Measurements from ENCODE around the gene RNF125. TPM values are rescaled to one million over a fixed set of nuclear protein-coding genes. Genes with fewer than 3 reads are reported as not detected.

Gene RNF125
- total and polyA plus RNA-seq, 11 donors, result 1.1 to 12.5 (median 3.3) TPM

- Histone ChIP-seq H3K27ac (no peak overlapping the region), H3K4me1 (peaks cover 0 to 43% (median 2%) of the 10 kb centered on the region in 12 donors), H3K4me3 (no peak overlapping the region), H3K9me3 (no peaks in the 10 kb centered on the region), H3K36me3 (no peaks in the 10 kb centered on the region), H3K27me3 (no peaks in the 10 kb centered on the region)
- no peak for ATAC-seq
- DNase-seq, result no peak
- 93 to 99% (median 98%) methylated on average over 2 of the region's 2 CpGs for WGBS, 4 donors
- TF ChIP-seq CTCF (IDR thresholded peaks at IDR 0.05) (no peak), POLR2A (IDR thresholded peaks at IDR 0.05) (no peak)
- intact Hi-C loops (cut with DNase I), result loop anchor here in 2 of 10 donors (10.0 kb wide), 1 partner anchor 49 kb away; no protein-coding TSS in a partner anchor
These were observed 7.1 kb downstream of the RNF125 start for GRCh38 chr18:32025744-32026143.

- no peak for TF ChIP-seq CTCF (IDR thresholded peaks at IDR 0.05)
- no peak for TF ChIP-seq POLR2A (IDR thresholded peaks at IDR 0.05)
- Histone ChIP-seq H3K36me3 (no peaks in the 10 kb centered on the region), H3K9me3 (no peaks in the 10 kb centered on the region), H3K27me3 (no peaks in the 10 kb centered on the region), H3K27ac (no peak overlapping the region), H3K4me3 (no peak overlapping the region), H3K4me1 (peaks cover 0 to 37% (median 2%) of the 10 kb centered on the region in 12 donors)
- intact Hi-C loops (cut with DNase I), result loop anchor here in 2 of 10 donors (10.0 kb wide), 1 partner anchor 48 kb away; no protein-coding TSS in a partner anchor
- 68 to 73% (median 72%) methylated on average over 4 of the region's 4 CpGs for WGBS, 4 donors
- DNase-seq (no peak), ATAC-seq (no peak)
These were observed 8.0 kb downstream of the RNF125 start for GRCh38 chr18:32026491-32027086.

- Histone ChIP-seq H3K9me3 (no peaks in the 10 kb centered on the region), H3K36me3 (no peaks in the 10 kb centered on the region), H3K27ac (no peak overlapping the region), H3K4me3 (no peak overlapping the region), H3K27me3 (no peaks in the 10 kb centered on the region), H3K4me1 (peaks cover 0 to 26% (median 2%) of the 10 kb centered on the region in 12 donors)
- intact Hi-C loops (cut with DNase I), result loop anchor here in 2 of 10 donors (10.0 kb wide), 1 partner anchor 45 kb away; no protein-coding TSS in a partner anchor
- WGBS, 4 donors, result 14 to 57% (median 49%) methylated on average over 1 of the region's 1 CpG
- DNase-seq, result no peak
- TF ChIP-seq POLR2A (IDR thresholded peaks at IDR 0.05) (no peak), CTCF (IDR thresholded peaks at IDR 0.05) (no peak)
- ATAC-seq, result no peak
These were observed 10.9 kb downstream of the RNF125 start for GRCh38 chr18:32029558-32029957.

GRCh38 chr18:32032609-32033008, 14.0 kb downstream of the RNF125 start:
- Histone ChIP-seq H3K4me1 (peaks cover 0 to 6% (median 0%) of the 10 kb centered on the region in 12 donors), H3K4me3 (no peak overlapping the region), H3K9me3 (no peaks in the 10 kb centered on the region), H3K27me3 (no peaks in the 10 kb centered on the region), H3K27ac (no peak overlapping the region), H3K36me3 (peaks cover 0 to 6% (median 2%) of the 10 kb centered on the region in 9 donors)
- no peak for ATAC-seq
- intact Hi-C loops (cut with DNase I), result no loop called here
- TF ChIP-seq POLR2A (IDR thresholded peaks at IDR 0.05), result no peak
- 89 to 94% (median 93%) methylated on average over 9 of the region's 9 CpGs for WGBS, 4 donors
- DNase-seq, result no peak
